K562 (cell line): ENCODE data around the gene SKIDA1. TPM values are rescaled to one million over a fixed set of nuclear protein-coding genes. Genes with fewer than 3 reads are reported as not detected.

ENCODE experiments used
- microRNA counts: library from miRNA; unstranded; fragments of <30 nt; microRNA quantifications from one replicate; lab custom pipeline; 2016
- microRNA-seq: library from miRNA; unstranded; fragments of <30 nt; microRNA quantifications from one replicate; pipeline ENCODE4, GENCODE V29; 2018; ENCODE audit warnings: borderline microRNAs expressed
- polyA plus RNA-seq, 8 experiments: library from polyadenylated mRNA; depleted of rRNA in 4 of 8; stranded (reverse) in 5 of 8; unstranded in 3 of 8; fragments of >200 nt; fragmentation: Nextera tagmentation in 2 of 8; fragmentation: Illumina TruSeq in 1 of 8; extraction: Ambion mirVana in 2 of 8; extraction: Trizol in 1 of 8; gene quantifications; 2 replicates each; pipeline versions ENCODE4 v1.2.1 to v1.2.3, GENCODE V29; 2011 to 2014; ENCODE audit warnings: inconsistent platforms in 1 of 8, missing spikeins in 1 of 8
- small RNA-seq: library from RNA; depleted of rRNA; stranded (forward); fragments of <200 nt; gene quantifications from one replicate; pipeline ENCODE3, GENCODE V24; 2014
- total RNA-seq, 7 experiments: library from RNA; depleted of rRNA in 6 of 7; stranded (reverse); fragments of >200 nt in 6 of 7; fragmentation: Illumina TruSeq in 2 of 7; extraction: Trizol in 2 of 7; gene quantifications; 2 replicates each; pipeline versions ENCODE4 v1.2.1 to v1.2.3, GENCODE V29; 2011 to 2021; ENCODE audit warnings: low replicate concordance in 1 of 7

Gene SKIDA1
- total and polyA plus RNA-seq, 9 of the 15 experiments (the other 6 are each of a cell fraction or from before 2014, with no cell fraction given), result 0.05 to 1.1 (median 0.42) TPM

MicroRNAs within 50 kb of the gene (microRNA counts, 767-probe panel; counts per million panel counts)
- not detected for microRNA hsa-miR-1915-3p (lab: Ali Mortazavi, UCI)

Small RNA genes lying within 50 kb of the gene (microRNA-seq; reads per million reads assigned to microRNA genes)
- 1.2 reads per million, percentile 13 among the genes with 10 or more reads in this experiment for gene MIR1915

Small RNA genes lying within 50 kb of the gene (small RNA-seq; reads per million reads assigned to genes)
- gene MIR1915 (0.26 reads per million), gene RF00019 (not detected), gene RNU6-306P (not detected)

Other genes starting within 250 kb of the SKIDA1 start
- 65.3 and 69.9 TPM in 2 replicates for gene MLLT10, start 8.6 kb upstream of the SKIDA1 start, total RNA-seq (2014; rRNA removed)
- 58.5 and 59.7 TPM in 2 replicates for gene MLLT10, start 8.6 kb upstream of the SKIDA1 start, total RNA-seq (2014; rRNA removed; fragmentation: Illumina TruSeq; extraction: Trizol)
- 50.9 and 60.2 TPM in 2 replicates for gene MLLT10, start 8.6 kb upstream of the SKIDA1 start, total RNA-seq (2015; rRNA removed; fragmentation: Illumina TruSeq; extraction: Trizol)
- gene MLLT10, start 8.6 kb upstream of the SKIDA1 start, total RNA-seq (2021), result 58.7 and 64.2 TPM in 2 replicates
- gene MLLT10, start 8.6 kb upstream of the SKIDA1 start, polyA plus RNA-seq (2011; rRNA removed), result 81.4 and 91.1 TPM in 2 replicates
- 58.4 and 65.2 TPM in 2 replicates for gene MLLT10, start 8.6 kb upstream of the SKIDA1 start, polyA plus RNA-seq (2014; fragmentation: Illumina TruSeq; extraction: Trizol)
- gene MLLT10, start 8.6 kb upstream of the SKIDA1 start, polyA plus RNA-seq (2014; fragmentation: Nextera tagmentation; extraction: Ambion mirVana), result 10 to 100 TPM; 18.8 to 25.8 TPM
- gene MLLT10, start 8.6 kb upstream of the SKIDA1 start, polyA plus RNA-seq (2014; rRNA removed), result 55.5 and 73.7 TPM in 2 replicates